ENCODE data around the gene TRPC4AP. TPM values are rescaled to one million over a fixed set of nuclear protein-coding genes. Genes with fewer than 3 reads are reported as not detected.
"Not testable (repeated sequence)": the region's sequence is repeated elsewhere in the genome, so short reads cannot be mapped to it uniquely, and the experiment has no call there.

The TRPC4AP gene
- polyA plus RNA-seq, 12 donors = 31.0 to 62.0 (median 56.2) TPM; not detected in 1

DNA sequence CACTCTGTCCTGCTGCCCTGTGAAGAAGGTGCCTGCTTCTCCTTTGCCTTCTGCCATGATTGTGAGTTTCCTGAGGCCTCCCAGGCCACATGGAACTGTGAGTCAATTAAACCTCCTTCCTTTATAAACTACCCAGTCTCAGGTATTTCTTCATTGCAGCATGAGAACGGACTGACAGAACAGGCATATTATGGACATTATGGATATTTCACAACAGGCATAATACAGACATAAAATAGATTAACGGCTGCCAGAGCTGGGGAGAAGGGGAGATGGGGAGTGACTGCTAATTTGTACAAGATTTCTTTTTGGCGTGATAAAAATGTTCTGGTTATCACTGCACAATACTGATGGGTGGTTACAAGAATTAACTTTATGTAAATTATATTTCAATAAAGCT, 29.4 kb downstream of the TRPC4AP start:
- no peak for DNase-seq

DNA sequence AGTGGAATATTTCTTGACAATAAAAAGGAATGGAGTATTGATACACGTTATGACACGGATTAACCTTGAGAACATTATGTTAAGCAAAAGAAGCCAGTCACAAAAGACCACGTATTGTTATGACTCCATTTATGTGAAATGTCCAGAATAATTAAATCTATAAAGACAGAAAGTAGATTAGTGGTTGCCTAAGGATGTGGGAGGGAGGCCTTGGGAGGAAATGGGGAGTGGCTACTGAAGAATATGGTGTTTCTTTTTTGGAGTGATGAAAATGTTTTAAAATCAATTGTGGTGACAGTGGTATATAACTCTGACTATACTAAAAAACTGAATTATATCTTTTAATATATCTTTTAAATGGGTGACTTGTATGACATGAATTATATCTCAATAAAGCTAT, 30.1 kb downstream of the TRPC4AP start:
- no peak for DNase-seq

DNA sequence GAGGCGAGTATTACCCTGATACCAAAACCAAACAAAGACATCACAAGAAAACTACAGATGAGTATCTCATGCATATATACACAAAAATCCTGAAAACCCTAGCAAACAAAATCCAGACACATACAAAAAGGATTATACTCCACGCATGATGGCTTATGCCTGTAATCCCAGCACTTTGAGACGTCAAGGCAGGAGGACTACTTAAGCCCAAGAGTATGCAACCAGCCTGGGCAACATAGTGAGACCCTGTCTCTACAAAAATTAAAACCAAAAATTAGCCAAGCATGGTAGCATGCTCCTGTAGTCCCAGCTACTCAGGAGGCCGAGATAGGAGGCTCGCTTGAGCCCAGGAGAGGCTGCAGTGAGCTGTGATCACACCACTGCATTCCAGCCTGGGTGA, 32.4 kb downstream of the TRPC4AP start:
- DNase-seq = no peak

DNA sequence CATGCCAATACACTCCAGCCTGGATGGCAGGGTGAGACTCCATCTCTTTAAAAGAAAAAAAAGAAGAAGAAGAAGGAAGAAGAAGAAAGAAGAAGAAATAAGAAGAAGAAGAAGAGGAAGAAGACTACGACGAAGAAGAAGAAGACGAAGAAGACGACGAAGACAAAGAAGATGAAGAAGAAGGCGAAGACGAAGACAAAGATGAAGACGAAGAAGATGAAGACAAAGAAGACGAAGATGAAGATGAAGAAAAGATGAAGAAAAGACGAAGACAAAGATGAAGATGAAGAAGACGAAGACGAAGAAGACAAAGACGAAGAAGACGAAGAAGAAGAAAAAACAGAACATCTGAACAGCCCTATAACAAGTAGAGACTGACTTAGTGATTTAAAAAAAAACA, 33.0 kb downstream of the TRPC4AP start:
- DNase-seq = no peak

DNA sequence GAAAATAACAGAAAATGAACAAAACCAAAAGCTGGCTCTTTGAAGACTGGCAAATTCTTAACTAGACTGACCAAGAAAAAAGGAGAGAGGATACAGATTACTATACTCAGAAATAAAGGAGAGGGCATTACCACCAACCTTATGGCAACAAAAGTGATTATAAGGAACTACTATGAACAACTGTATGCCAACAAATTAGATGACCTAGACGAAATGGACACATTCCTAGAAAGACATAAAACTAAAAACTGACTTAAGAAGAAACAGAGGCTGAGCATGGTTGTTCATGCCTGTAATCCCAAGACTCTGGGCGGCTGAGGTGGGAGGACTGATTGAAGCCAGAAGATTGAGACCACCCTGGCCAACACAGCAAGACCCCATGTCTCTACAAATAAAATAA, 33.5 kb downstream of the TRPC4AP start:
- DNase-seq = no peak

DNA sequence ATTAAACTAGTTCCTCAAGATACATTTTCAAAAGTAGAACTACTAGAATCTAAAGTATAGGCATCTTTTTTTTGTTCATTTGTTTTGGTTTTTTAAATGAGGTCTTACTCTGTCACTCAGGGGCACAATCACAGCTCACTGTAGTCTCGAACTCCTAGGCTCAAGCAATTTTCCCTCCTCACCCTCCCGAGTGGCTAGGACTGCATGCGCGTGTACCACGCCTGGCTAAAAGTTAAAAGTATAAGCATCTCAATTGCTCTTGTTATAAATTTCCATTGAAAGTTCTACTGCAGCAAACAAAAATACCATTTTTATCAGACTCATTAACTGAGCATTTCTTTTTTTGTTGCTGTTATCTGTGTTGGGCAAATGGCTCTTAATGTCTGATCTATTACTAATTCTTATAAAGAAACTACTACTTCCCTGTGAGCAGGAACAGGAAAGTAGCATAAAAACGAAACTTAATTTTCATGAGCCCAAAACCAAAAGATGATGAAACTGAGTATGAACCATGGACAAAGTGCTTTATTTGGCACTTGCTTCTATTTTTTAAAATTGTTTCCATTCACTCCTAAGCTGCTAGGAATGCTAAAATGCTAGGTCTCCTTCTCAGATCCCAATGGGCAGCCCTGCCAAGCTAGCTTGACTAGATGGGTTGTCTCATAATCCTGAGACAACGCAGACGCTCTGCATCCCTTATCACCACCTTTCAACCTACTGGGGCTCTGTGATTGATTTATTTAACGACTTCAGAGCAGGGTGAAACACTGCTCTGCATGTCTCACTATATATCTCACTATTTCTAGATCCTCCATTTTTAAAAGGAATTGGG, 36.9 kb downstream of the TRPC4AP start:
- no peak for DNase-seq

DNA sequence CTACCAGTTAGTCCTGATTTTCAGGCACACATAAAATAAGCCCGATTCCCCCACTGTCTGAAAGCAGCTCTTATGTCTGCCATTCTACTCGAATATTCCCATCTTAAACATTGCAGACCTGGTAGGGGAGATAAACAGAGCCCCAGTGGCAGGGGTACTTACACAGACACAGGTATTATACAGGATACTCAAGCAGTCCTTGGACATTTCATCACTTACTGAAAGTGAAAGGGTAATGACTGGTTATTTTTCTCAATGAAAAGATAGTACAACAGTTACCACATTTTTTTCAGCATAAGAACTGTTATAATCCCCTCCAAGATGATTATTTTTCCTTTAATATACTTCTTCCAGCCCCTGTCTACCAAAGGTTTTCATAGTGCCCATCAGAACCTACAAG, 37.8 kb downstream of the TRPC4AP start:
- no peak for DNase-seq

DNA sequence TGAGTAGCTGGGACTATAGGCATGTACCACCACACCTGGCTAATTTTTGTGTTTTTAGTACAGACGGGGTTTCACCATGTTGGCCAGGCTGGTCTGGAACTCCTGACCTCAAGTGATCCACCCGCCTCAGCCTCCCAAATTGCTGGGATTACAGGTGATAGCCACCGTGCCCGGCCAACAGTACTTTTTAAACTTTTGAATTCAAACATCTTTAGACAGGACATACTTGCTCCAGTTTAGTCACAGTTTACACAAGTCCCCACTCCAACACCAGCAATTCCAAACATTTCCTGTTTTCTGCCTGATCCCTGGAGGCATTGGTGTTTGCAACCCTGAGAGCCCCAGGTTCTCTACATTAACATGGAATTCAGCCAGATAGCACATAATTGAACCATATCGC, 40.0 kb downstream of the TRPC4AP start:
- not testable (repeated sequence) for DNase-seq

DNA sequence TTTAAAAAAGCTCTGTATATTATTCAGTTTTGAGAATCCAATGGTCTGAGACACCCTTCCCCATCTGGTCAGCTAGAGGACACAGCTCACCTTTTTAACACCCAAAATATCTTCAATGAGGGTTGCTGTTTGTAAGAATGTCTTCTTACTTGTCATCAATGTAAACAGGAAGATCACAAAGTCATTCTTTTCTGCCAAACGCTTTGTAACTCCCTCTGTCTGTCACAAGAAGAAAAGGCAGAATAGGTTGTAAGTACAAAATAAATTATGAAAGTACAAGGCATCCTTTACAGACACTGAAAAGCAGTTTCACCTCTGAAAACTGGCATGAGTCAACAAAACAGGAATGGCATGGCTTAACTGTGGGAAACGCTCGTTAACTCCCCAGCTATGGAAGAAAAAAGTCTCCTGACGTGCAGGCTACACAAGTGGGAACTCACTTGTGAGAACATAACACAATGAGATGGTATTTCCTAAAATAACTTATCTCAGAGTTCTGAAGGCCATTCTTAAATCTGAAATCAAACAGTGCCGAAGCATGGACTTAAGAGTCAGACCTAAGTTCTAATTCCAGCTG, 42.7 kb downstream of the TRPC4AP start:
- DNase-seq = no peak

DNA sequence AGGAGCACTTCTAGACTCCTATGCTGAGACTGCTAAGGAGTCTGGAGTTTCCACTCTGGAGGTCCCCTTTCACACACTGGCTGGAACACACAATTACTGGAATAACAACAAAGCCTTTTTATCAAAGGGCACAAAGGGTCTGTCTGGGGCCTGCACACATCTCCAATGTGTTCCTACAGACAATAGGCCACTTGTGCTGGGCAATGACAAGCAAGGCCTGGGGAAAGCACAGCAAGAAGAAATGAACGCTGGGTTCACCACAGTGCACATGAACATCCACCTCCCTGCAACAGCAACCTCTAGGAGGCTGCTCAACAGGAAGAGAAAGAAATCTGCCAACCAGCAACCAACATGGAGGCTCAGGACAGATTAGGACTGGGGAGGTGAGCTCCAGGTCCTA, 43.9 kb downstream of the TRPC4AP start:
- no peak for DNase-seq

DNA sequence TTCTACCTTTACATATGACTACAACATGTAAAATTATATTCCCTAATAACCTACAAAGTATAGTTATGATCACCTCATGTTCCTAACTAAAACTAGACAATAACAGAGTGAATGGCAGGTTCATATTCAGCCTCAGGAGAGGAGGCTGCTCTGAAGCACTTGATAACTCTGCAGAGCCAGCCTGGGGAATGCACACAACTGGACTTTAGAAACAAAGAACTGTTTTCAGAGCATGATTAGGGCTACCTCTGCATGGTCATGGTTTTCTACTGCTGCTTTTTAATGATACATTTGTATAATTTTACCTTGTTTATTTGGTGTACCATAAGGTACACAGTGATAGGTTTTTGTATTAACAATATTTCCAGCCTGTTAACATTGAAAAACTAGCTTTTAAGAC, 50.3 kb downstream of the TRPC4AP start:
- no peak for DNase-seq

DNA sequence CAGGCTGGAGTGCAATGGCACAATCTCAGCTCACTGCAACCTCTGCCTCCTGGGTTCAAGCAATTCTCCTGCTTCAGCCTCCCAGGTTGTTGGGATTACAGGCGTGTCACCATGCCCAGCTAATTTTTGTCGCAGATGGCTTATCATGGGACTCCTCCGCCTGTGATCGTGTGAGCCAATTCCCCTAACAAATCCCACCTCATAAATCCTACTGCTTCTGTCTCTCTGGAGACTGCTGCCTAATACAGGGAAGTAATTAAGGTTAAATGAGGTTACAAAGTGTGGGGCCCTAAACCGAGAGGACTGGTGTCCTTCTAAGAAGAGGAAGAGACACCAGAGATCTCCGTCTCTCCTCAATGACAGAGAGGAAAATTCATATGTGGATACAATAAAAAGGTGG, 52.0 kb downstream of the TRPC4AP start:
- no peak for DNase-seq

DNA sequence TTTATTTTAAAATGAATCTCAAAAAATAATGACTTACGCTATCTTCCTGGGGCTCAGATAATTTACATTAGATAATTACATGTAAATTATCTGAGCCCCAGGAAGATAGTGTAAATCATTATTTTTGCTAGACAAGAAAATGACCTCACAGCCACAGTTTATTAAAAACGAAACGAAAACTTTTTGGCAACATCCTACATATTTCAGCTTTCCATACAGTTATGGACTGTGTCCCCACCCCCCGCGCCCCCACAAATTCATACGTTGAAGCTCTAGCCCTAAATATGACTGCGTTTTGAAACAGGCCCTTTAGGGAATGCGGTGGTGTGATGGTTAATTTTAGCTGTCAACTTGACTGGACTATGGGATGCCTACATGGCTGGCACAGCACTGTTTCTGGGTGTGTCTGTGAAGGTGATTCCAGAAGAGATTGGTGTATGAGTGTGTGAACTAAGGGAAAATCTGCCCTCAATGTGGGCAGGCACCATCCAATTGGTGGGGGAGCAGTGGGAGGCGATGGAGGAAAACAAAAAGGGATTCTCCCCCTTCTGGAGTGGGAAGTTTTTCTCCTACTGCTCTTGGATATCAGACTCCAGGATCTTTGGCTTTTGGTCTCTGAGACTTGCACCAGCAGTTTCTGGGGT, 52.6 kb downstream of the TRPC4AP start:
- no peak for DNase-seq

DNA sequence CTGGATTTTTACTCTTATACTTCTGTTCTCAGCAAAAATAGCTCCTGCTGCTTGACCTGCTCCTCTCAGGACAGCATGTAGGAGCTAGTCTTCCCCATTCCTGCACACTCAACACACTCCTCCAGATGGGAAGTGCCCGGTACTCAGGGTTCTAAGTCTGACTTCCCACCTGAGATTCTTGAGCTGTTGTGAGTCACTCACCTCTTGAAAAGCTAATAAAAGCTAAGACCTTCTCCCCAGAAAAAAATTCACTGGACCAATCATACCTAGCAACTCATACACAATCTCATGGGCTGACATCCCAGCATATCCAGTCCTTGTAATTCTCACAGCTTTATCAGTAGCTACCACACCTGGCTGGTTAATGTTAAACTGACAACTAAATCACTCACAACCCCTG, 53.5 kb downstream of the TRPC4AP start:
- DNase-seq = no peak

DNA sequence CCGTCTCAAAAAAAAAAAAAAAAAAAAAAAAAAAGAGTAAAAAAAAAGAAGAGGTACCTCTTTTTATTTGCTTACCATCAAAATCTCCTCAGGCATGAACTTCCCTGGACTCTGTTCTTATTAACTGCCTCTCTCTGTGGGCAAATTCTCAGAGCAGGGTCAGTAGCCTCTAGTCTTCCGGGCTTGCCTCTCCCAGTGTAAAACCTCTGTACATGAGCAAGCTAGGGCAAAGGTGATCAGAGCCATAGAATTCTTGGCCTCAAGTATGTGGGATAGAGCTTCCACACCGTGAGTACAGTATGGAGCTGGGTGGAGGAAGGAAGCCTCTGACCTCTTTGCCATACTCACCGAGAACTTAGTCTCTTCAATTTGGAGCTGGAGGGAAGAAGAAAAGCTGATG, 58.5 kb downstream of the TRPC4AP start:
- no peak for DNase-seq

DNA sequence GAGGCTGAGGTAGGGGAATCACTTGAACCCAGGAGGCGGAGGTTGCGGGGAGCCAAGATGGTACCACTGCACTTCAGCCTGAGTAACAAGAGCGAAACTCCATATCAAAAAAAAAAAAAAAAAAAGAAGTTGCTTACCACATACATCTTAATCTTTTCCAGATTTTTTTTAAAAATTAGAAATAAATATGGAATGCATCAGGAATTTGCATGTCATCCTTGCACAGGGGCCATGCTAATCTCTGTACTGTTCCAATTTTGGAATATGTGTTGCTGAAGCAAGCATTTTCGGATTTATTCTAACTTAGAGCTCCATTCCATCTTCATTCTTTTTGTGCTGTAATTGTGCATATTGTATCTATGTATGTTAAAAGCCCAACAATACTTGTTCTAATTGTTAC, 62.5 kb downstream of the TRPC4AP start:
- DNase-seq = no peak

DNA sequence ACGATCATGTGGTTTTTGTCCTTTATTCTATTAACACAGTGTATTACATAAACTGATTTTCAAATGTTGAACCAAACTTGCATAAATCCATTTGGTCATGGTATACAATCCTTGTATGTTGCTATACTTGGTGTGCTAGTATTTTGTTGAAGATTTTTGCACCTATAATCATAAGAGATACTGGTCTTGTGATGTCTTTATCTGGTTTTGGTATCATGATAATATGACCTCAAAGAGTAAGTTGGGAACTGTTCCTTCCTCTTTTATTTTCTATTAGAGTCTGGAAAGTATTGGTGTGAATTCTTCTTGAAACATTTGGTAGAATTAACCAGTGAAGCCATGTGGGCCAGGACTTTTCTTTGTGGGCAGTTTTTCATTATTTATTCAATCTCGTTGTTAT, 65.3 kb downstream of the TRPC4AP start:
- DNase-seq = no peak

DNA sequence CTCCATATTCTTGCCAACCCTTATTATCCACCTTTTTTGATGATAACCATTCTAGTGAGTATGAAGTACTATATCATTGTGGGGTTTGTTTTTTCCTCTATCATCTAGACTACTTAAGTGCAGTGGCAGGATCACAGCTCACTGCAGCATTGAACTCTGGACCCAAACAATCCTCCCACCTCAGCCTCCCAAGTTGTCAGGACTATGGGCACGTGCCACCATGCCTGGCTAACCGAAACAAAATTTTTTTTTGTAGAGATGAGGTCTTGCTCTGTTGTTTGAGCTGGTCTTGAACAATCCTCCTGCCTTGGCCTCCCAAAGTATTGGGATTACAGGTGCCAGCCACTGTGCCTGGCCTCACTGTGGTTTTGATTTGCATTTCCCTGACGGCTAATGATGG, 67.5 kb downstream of the TRPC4AP start:
- DNase-seq = no peak

DNA sequence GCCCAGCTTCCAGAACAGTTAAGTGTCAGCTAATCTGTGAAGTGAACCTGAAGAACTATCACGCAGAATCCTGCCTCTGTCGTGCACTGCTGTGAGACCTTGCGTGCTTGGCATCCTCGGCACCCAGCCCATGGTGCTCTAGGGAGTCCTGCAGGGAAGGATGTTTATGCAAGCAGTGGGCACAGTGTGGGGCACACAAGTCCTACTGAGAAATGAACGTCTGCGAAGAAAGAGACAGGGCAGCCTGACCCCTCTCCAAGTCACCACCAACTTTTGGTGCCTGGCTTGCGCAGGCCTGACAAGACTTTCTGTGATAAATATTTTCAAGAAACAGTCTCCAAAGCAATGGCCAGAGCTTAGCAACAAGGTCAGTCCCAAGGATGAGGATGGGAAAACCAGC, 69.0 kb downstream of the TRPC4AP start:
- DNase-seq = no peak

DNA sequence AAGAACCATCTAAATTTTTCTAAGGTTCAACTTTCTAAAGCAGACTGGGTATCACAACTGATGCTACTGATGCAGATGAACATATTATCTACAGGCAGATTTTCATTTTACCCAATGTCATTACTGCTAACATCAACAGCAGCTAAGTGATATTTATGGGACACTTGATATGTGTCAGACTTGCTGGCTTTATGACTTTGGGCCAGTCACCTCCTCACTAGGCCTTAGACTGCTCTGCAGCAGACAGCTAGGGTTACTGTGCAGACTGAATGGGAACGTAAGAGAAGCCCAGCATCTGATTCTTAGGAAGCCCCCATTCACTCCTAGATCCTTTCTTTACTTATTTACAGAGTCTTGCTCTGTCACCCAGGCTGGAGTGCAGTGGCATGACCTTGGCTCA, 70.8 kb downstream of the TRPC4AP start:
- DNase-seq = no peak

DNA sequence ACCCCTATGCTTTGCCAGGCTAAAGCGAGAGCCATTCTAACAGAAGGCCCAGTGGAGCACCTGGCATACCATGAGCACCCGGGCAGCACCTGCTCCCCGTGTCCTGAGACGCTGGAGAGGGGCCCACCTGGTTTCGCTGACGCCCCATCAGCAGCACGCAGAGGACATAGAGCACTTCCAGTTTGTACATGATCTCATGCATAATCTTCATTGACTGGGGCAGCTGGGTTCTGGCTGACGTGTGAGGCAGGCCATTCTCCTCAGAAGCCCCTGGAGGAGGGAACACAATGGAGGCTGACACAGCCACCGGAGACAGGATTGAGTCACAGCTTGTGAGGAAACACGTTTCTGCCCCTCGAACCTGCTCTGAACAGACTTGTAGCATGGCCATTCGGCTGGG, 71.5 kb downstream of the TRPC4AP start:
- no peak for DNase-seq

DNA sequence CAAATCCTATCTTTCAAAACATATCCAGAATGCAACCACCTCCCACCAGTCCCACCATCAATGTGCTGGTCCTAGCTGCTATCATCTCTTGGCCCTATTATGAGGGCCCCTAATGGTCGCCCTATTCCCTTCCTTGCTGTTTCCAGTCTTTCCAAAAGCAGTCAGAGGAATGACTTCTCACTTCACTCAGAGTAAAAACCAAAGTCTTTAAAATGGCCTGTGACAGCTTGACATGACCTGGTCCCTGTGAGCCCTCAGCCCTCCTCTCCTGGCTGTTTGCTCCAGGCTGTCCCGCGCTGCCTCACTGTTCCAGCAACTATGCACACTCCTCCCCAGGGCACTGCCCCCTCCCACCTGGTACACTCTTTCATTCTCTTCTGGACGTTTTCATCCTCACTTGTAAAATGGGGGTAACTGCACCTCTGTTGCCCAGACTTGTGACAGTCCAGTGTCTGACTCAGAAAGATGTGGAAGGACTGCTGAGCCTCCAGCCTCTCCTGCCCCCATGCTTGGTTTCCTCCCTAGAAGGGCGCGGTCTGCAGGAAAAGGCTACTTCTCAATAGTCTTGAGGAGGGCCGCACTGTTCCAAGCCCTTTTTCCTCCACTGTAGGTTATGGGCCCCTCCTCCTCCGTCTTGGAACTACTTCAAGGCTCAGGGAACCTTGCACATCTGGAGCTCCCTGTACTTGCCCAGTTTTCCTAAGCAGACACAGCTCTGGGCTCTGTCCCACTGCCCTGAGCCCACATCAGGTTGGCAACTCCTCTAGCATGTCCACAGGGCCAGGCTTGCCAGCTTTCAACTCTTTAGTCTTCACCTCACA, 72.3 kb downstream of the TRPC4AP start:
- DNase-seq = no peak

All from muscle of arm (tissue), 12 donors.